CD14-positive monocyte (primary cell): Measurements from ENCODE around the gene UQCRQ. TPM values are rescaled to one million over a fixed set of nuclear protein-coding genes. Genes with fewer than 3 reads are reported as not detected.

Source experiments
- DNase-seq, 3 donors: peaks; one replicate each; pipeline ENCODE4 v3.0.0-alpha.2; 2011 to 2022
- H2AFZ ChIP-seq: 2 replicates; pipeline ENCODE4 v1.6.0; 2012; ENCODE audit warnings: mild to moderate bottlenecking, low read depth, low read length, inconsistent platforms; ENCODE audit not compliant: insufficient read depth, poor library complexity, severe bottlenecking
- H3K27ac ChIP-seq, 2 donors: 1 replicate in 1 of 2; 2 replicates in 1 of 2; pipeline ENCODE4 v1.5.1; 2012 to 2013; ENCODE audit warnings: low read length in 2 of 2, control low read depth in 1 of 2, inconsistent platforms in 1 of 2, low read depth in 1 of 2, mild to moderate bottlenecking in 1 of 2
- H3K27me3 ChIP-seq, 2 donors: one replicate each; pipeline versions ENCODE4 v1.6.0 to v1.6.1; 2011 to 2013; ENCODE audit warnings: low read length in 2 of 2; ENCODE audit not compliant: control insufficient read depth in 2 of 2, insufficient read depth in 2 of 2
- H3K36me3 ChIP-seq, 2 donors: replicated peaks in 1 of 2; 1 replicate in 1 of 2; 2 replicates in 1 of 2; pipeline versions ENCODE4 v1.5.1 to v1.6.1; 2012 to 2013; ENCODE audit warnings: low read length in 2 of 2, control low read depth in 1 of 2, inconsistent platforms in 1 of 2, mild to moderate bottlenecking in 1 of 2; ENCODE audit not compliant: insufficient read depth in 2 of 2, control insufficient read depth in 1 of 2
- H3K4me1 ChIP-seq, 2 donors: 1 replicate in 1 of 2; 2 replicates in 1 of 2; pipeline versions ENCODE4 v1.5.1 to v1.6.1; 2012 to 2013; ENCODE audit warnings: low read length in 2 of 2, control low read depth in 1 of 2, inconsistent platforms in 1 of 2, mild to moderate bottlenecking in 1 of 2, moderate library complexity in 1 of 2; ENCODE audit not compliant: insufficient read depth in 2 of 2, control insufficient read depth in 1 of 2
- H3K4me2 ChIP-seq: replicated peaks from 2 replicates; pipeline ENCODE3; 2012; ENCODE audit warnings: low read length, moderate library complexity, mild to moderate bottlenecking; ENCODE audit not compliant: poor library complexity, severe bottlenecking; ENCODE audit errors: extremely low read depth
- H3K4me3 ChIP-seq, 3 experiments: fragments of 200-600 bp in 1 of 3; sonication (generic) in 1 of 3; replicated peaks in 1 of 3; 1 replicate in 2 of 3; 2 replicates in 1 of 3; pipeline ENCODE4 v1.5.1; 2011 to 2013; ENCODE audit warnings: low read length in 3 of 3, mild to moderate bottlenecking in 3 of 3, control low read depth in 2 of 3, low read depth in 2 of 3, inconsistent platforms in 1 of 3, moderate library complexity in 1 of 3
- H3K79me2 ChIP-seq: 2 replicates; pipeline ENCODE4 v1.6.0; 2012; ENCODE audit warnings: mild to moderate bottlenecking, control low read depth, inconsistent platforms, low read length, moderate library complexity; ENCODE audit not compliant: insufficient read depth
- H3K9ac ChIP-seq: 2 replicates; pipeline ENCODE4 v1.6.0; 2017; ENCODE audit warnings: low read length, mild to moderate bottlenecking; ENCODE audit not compliant: insufficient read depth, poor library complexity, severe bottlenecking
- H3K9me3 ChIP-seq, 2 donors: replicated peaks in 1 of 2; 1 replicate in 1 of 2; 2 replicates in 1 of 2; pipeline versions ENCODE4 v1.5.1 to v1.6.1; 2012 to 2013; ENCODE audit warnings: low read length in 2 of 2, control low read depth in 1 of 2; ENCODE audit not compliant: control insufficient read depth in 1 of 2, insufficient read depth in 1 of 2
- H4K20me1 ChIP-seq: 2 replicates; pipeline ENCODE4 v1.6.0; 2012; ENCODE audit warnings: mild to moderate bottlenecking, low read length, control low read depth, moderate library complexity; ENCODE audit not compliant: insufficient read depth
- H3K27ac Mint-ChIP-seq, 7 donors: one replicate each; pipeline ENCODE4 v1.8.0; 2020; ENCODE audit warnings: mild to moderate bottlenecking in 7 of 7, mixed read lengths in 7 of 7, moderate library complexity in 6 of 7, inconsistent platforms in 2 of 7
- H3K27me3 Mint-ChIP-seq, 3 donors: one replicate each; pipeline ENCODE4 v1.8.0; 2021 to 2022; ENCODE audit warnings: low read depth in 3 of 3, mild to moderate bottlenecking in 3 of 3, mixed read lengths in 3 of 3, moderate library complexity in 3 of 3, inconsistent platforms in 1 of 3
- H3K36me3 Mint-ChIP-seq, 2 donors: one replicate each; pipeline ENCODE4 v1.8.0; 2020; ENCODE audit warnings: mixed read lengths in 2 of 2, inconsistent platforms in 1 of 2, mild to moderate bottlenecking in 1 of 2
- H3K4me1 Mint-ChIP-seq: one replicate; pipeline ENCODE4 v1.8.0; 2020; ENCODE audit warnings: mild to moderate bottlenecking, mixed read lengths
- H3K4me3 Mint-ChIP-seq, 2 donors: one replicate each; pipeline ENCODE4 v1.8.0; 2020; ENCODE audit warnings: mild to moderate bottlenecking in 2 of 2, mixed read lengths in 2 of 2, moderate library complexity in 1 of 2
- H3K9me3 Mint-ChIP-seq, 7 donors: one replicate each; pipeline ENCODE4 v1.8.0; 2020 to 2022; ENCODE audit warnings: mixed read lengths in 7 of 7, mild to moderate bottlenecking in 6 of 7, moderate library complexity in 6 of 7, inconsistent platforms in 2 of 7
- WGBS: methylation state at CpG from one replicate; pipeline ENCODE4 v1.1.5; 2013; ENCODE audit warnings: missing lambda C conversion rate; ENCODE audit not compliant: insufficient coverage; 5-methylcytosine and 5-hydroxymethylcytosine counted together
- intact Hi-C, 2 donors: fragments of 100-400 bp; cut with micrococcal nuclease; formaldehyde crosslinking; loops; one replicate each; pipeline versions ENCODE4 v1.15.0 to v1.15.1; 2023
- polyA plus RNA-seq, 3 donors: library from polyadenylated mRNA; depleted of rRNA in 1 of 3; unstranded in 2 of 3; stranded (reverse) in 1 of 3; fragments of 300-500 nt in 2 of 3; fragments of >200 nt in 1 of 3; fragmentation: Illumina TruSeq in 2 of 3; gene quantifications; 1 replicate in 2 of 3; 2 replicates in 1 of 3; pipeline ENCODE4 v1.2.3, GENCODE V29; 2012 to 2021
- TF ChIP-seq, protein P1 (sequence below): fragments of 200-600 bp; IDR thresholded peaks from one replicate; pipeline ENCODE4 v1.8.0; 2022; ENCODE audit warnings: antibody characterized with exemption, mild to moderate bottlenecking

The UQCRQ gene
- polyA plus RNA-seq, 3 donors: 81.6 to 880 (median 879) TPM

DNA sequence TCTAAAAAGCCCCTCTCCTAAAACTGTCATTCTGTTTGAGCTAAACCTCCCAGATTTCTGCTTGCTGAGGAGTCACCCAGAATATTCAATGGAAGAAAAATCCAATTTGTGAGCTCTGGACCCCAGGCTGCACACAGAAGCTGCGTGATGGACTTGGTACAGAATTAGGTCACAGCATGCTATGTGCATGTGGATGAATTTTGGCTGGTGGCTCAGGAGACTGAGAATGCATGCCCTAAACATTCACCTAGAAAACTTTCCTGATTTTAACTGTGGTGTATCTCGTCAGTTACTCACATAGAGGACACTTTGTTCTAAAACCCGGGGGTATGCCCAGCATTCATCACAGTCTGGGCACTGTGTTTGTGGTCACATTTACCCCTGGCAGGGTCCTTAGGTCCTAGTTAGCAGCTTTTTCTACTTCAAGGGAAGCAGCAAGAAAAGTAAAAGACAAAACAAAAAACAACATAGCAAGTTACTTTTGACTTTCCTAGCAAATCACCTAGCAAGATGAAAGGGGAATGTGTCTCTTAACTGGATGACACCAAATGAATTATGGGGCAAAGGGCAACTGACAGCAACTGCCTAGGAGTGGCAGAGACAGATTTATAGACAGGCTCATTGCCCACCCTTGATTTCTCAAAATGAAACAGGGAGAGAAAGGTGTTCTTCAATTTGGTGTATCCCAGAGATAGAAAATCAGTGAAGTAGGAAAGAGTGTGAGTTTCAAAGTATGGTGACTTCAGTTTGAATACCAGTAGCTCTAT, 27.7 kb upstream of the UQCRQ start:
- WGBS: no CpG with 5 or more reads among the region's 3 CpGs
- no peak for DNase-seq
- intact Hi-C loops: no loop called here
- Mint-ChIP-seq H3K27me3 (peaks cover 0 to 2% (median 0%) of the 10 kb centered on the region in 3 donors), H3K4me1 (peaks cover 63% of the 10 kb centered on the region), H3K4me3 (no peak overlapping the region), H3K36me3 (no peaks in the 10 kb centered on the region), H3K27ac (peak overlapping the region; percentile 22 to 94 (median 85)), H3K9me3 (peaks cover 0 to 2% (median 0%) of the 10 kb centered on the region in 7 donors)
- H2AFZ ChIP-seq: no peak overlapping the region
- no peaks in the 10 kb centered on the region for H3K27me3 ChIP-seq
- H3K27ac ChIP-seq: peak overlapping the region in 1 of 2 donors; percentile 87
- H3K4me3 ChIP-seq: peak overlapping the region in 1 of 3 experiments; percentile 52
- no peaks in the 10 kb centered on the region for H3K36me3 ChIP-seq
- H3K4me1 ChIP-seq: peaks cover 64 to 67% of the 10 kb centered on the region in 2 donors
- H3K79me2 ChIP-seq: no peaks in the 10 kb centered on the region
- no peaks in the 10 kb centered on the region for H4K20me1 ChIP-seq
- no peaks in the 10 kb centered on the region for H3K9me3 ChIP-seq
- H3K4me2 ChIP-seq: no peak overlapping the region
- TF ChIP-seq, protein P1, sequence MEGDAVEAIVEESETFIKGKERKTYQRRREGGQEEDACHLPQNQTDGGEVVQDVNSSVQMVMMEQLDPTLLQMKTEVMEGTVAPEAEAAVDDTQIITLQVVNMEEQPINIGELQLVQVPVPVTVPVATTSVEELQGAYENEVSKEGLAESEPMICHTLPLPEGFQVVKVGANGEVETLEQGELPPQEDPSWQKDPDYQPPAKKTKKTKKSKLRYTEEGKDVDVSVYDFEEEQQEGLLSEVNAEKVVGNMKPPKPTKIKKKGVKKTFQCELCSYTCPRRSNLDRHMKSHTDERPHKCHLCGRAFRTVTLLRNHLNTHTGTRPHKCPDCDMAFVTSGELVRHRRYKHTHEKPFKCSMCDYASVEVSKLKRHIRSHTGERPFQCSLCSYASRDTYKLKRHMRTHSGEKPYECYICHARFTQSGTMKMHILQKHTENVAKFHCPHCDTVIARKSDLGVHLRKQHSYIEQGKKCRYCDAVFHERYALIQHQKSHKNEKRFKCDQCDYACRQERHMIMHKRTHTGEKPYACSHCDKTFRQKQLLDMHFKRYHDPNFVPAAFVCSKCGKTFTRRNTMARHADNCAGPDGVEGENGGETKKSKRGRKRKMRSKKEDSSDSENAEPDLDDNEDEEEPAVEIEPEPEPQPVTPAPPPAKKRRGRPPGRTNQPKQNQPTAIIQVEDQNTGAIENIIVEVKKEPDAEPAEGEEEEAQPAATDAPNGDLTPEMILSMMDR: no peak
- H3K9ac ChIP-seq: no peak overlapping the region

DNA sequence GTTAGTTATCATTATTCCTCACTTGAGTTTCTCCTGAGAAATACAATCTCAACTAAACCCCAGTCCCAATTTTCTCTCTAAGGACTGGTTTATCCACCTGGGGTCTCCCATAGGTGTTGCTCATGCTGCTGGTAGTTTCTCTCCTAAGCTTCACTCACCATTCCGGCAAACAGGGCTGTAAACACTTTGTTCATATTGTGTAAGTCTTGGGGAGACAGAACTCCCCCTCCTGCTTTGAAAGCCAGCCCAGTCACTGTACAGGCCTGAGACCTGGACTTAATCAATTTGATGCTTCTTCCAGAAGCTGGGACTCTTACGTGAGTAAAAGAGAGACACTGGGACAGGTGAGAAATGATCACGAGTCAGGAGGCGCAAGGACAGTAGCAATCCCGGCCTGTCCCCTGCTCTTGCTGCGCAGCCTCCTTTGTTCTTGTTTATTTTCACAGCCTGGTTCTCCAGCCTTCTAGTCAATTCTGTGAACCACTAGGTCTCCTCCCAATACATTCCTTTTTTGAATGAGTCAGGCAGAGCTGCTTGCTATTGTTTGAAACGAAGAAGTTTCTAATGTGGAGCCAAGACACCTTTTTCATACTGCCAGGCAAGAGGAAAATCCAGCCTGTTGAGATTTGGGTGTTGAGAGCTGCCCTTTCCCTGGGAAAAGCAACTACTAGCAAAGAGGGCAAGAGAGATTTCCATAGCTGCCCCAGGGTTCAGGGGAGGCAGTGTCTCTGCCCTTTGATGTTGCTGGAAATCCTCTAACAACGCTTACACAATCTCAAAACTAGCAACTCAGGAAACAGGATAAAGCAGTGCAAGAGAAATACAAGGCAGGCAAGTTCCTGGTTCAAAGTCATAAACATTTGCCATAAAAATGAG, 26.8 kb upstream of the UQCRQ start:
- no CpG with 5 or more reads among the region's 8 CpGs for WGBS
- no peaks in the 10 kb centered on the region for H3K27me3 ChIP-seq
- Mint-ChIP-seq H3K4me3 (peak overlapping the region in 1 of 2 donors; percentile 67), H3K4me1 (peaks cover 63% of the 10 kb centered on the region), H3K27ac (peak overlapping the region; percentile 78 to 94 (median 88)), H3K9me3 (peaks cover 0 to 2% (median 0%) of the 10 kb centered on the region in 7 donors), H3K27me3 (peaks cover 0 to 2% (median under 1%) of the 10 kb centered on the region in 3 donors), H3K36me3 (no peaks in the 10 kb centered on the region)
- peak in 2 of 3 donors; percentile 23 to 36 for DNase-seq
- H4K20me1 ChIP-seq: no peaks in the 10 kb centered on the region
- H3K4me2 ChIP-seq: peak overlapping the region; percentile 54
- no peaks in the 10 kb centered on the region for H3K9me3 ChIP-seq
- H2AFZ ChIP-seq: peak overlapping the region; percentile 62
- intact Hi-C loops: no loop called here
- peak overlapping the region in 1 of 3 experiments; percentile 52 for H3K4me3 ChIP-seq
- H3K27ac ChIP-seq: peak overlapping the region; percentile 66 to 87
- no peaks in the 10 kb centered on the region for H3K36me3 ChIP-seq
- H3K4me1 ChIP-seq: peaks cover 64 to 67% of the 10 kb centered on the region in 2 donors
- TF ChIP-seq, protein P1: no peak
- no peaks in the 10 kb centered on the region for H3K79me2 ChIP-seq
- peak overlapping the region; percentile 11 for H3K9ac ChIP-seq
